Neural crest cell (in vitro differentiated cells): Measurements from ENCODE around the gene SAMD10. TPM values are rescaled to one million over a fixed set of nuclear protein-coding genes. Genes with fewer than 3 reads are reported as not detected.

Experiments
- DNase-seq: peaks from one replicate; pipeline ENCODE4 v3.0.0; 2021; ENCODE audit warnings: low read depth, mixed read lengths, low spot score
- H3K27ac Mint-ChIP-seq: one replicate; pipeline ENCODE4 v1.8.0; 2021; ENCODE audit warnings: mild to moderate bottlenecking, mixed read lengths; ENCODE audit not compliant: unreplicated experiment
- H3K27me3 Mint-ChIP-seq: 2 replicates; pipeline ENCODE4 v1.8.0; 2021; ENCODE audit warnings: low read depth, mild to moderate bottlenecking, mixed read lengths
- H3K36me3 Mint-ChIP-seq: 2 replicates; pipeline ENCODE4 v1.8.0; 2021; ENCODE audit warnings: low read depth, mild to moderate bottlenecking, mixed read lengths
- H3K4me1 Mint-ChIP-seq: 2 replicates; pipeline ENCODE4 v1.8.0; 2021; ENCODE audit warnings: mixed read lengths
- H3K4me3 Mint-ChIP-seq: one replicate; pipeline ENCODE4 v1.8.0; 2021; ENCODE audit warnings: mild to moderate bottlenecking, mixed read lengths
- H3K9me3 Mint-ChIP-seq: 2 replicates; pipeline ENCODE4 v1.8.0; 2021; ENCODE audit warnings: mixed read lengths
- total RNA-seq: library from RNA; stranded (reverse); gene quantifications from 2 replicates; pipeline ENCODE4 v1.2.1, GENCODE V29; 2021
- TF ChIP-seq, protein P1 (sequence below): fragments of 200-600 bp; sonication (generic); conservative IDR thresholded peaks from 2 replicates; pipeline ENCODE4 v1.5.0; 2021; ENCODE audit warnings: antibody characterized with exemption, mild to moderate bottlenecking

SAMD10 gene
- total RNA-seq, 1 donor from 2014 or later, result 8.0 TPM

DNA sequence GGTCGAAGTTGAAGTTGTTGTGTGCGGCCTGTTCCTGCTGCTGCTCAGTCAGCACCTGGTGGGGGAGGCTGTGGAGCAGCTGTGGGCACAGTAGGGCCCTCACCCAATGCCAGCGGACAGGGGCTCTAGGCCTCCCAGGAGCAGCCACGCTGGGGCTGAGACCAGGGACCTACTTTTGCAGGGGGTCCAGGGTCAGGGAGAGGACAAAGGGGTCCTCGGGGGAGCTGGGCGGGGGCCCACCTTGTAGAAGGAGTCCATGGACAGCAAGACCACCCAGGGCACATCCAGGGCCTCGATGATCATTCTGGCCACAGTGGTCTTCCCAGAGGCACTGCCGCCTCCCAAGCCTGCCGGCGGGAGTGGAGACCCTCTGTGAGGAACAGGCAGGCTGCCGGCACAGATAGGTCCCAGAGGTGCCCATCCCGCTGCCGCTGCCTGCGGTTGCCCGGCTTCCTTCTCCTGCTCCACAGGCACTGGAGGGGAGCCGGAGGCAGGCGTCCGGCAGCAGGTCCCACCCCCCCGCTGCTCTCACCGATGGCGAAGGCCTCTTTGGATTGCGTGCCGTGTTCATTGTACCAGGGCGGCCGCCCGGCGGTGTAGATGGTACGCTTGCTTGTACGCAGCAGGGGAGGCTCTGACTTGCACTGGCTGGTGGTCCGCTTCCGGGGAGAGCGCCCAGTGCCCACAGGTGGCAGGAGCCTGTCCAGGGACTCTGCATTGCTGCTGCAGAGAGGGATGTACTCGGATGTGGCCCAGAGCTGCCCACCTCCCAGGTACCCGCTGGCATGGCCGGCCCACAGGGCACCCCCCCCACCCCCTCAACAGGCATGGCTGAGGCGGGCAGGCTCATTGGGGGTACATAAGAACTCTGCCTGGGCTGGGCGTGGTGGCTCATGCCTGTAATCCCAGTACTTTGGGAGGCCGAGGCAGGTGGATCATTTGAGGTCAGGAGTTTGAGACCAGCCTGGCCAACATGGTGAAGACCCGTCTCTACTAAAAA, 33.2 kb downstream of the SAMD10 start:
- Mint-ChIP-seq H3K4me3 (peak overlapping the region; percentile 58), H3K27me3 (peaks cover 8% of the 10 kb centered on the region), H3K9me3 (no peaks in the 10 kb centered on the region), H3K27ac (peak overlapping the region; percentile 89), H3K4me1 (peaks cover 31% of the 10 kb centered on the region), H3K36me3 (peaks cover 2% of the 10 kb centered on the region)
- DNase-seq, result no peak
- TF ChIP-seq, protein P1, sequence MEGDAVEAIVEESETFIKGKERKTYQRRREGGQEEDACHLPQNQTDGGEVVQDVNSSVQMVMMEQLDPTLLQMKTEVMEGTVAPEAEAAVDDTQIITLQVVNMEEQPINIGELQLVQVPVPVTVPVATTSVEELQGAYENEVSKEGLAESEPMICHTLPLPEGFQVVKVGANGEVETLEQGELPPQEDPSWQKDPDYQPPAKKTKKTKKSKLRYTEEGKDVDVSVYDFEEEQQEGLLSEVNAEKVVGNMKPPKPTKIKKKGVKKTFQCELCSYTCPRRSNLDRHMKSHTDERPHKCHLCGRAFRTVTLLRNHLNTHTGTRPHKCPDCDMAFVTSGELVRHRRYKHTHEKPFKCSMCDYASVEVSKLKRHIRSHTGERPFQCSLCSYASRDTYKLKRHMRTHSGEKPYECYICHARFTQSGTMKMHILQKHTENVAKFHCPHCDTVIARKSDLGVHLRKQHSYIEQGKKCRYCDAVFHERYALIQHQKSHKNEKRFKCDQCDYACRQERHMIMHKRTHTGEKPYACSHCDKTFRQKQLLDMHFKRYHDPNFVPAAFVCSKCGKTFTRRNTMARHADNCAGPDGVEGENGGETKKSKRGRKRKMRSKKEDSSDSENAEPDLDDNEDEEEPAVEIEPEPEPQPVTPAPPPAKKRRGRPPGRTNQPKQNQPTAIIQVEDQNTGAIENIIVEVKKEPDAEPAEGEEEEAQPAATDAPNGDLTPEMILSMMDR, result no peak

GRCh38 chr20:63945031-63945658, 34.3 kb downstream of the SAMD10 start:
- Mint-ChIP-seq H3K27ac (no peak overlapping the region), H3K9me3 (no peaks in the 10 kb centered on the region), H3K4me3 (peak overlapping the region; percentile 58), H3K36me3 (peaks cover 2% of the 10 kb centered on the region), H3K27me3 (peaks cover 8% of the 10 kb centered on the region), H3K4me1 (peaks cover 31% of the 10 kb centered on the region)
- no peak for DNase-seq
- TF ChIP-seq, protein P1, result no peak

- Mint-ChIP-seq H3K9me3 (no peaks in the 10 kb centered on the region), H3K27ac (no peak overlapping the region), H3K36me3 (peaks cover 2% of the 10 kb centered on the region), H3K4me1 (peaks cover 23% of the 10 kb centered on the region), H3K27me3 (peaks cover 8% of the 10 kb centered on the region), H3K4me3 (no peak overlapping the region)
- DNase-seq, result no peak
- TF ChIP-seq, protein P1, result no peak
These were observed 35.1 kb downstream of the SAMD10 start for GRCh38 chr20:63944078-63944941.

GRCh38 chr20:63943808-63944077, 35.7 kb downstream of the SAMD10 start:
- Mint-ChIP-seq H3K9me3 (no peaks in the 10 kb centered on the region), H3K4me1 (peaks cover 18% of the 10 kb centered on the region), H3K27me3 (peaks cover 5% of the 10 kb centered on the region), H3K4me3 (no peak overlapping the region), H3K36me3 (peaks cover 2% of the 10 kb centered on the region), H3K27ac (no peak overlapping the region)
- TF ChIP-seq, protein P1, result no peak
- DNase-seq, result no peak
